NCI-H69 (cell line): ENCODE results near the gene PAN2.
A peak's percentile ranks its signal among the peaks of the same experiment; 100 is the strongest.
"Not testable (repeated sequence)": the region's sequence is repeated elsewhere in the genome, so short reads cannot be mapped to it uniquely, and the experiment has no call there.

ENCODE experiments used
- DNase-seq: peaks from one replicate; lab custom pipeline; 2025; lab: John Stamatoyannopoulos, UW

Gene PAN2

GRCh38 chr12:56308714-56309113 is 25.1 kb downstream of the PAN2 start:
- no peak for DNase-seq

- DNase-seq: no peak
These were observed 26.4 kb downstream of the PAN2 start for GRCh38 chr12:56307221-56307965.

GRCh38 chr12:56304872-56305590 is 28.8 kb downstream of the PAN2 start:
- DNase-seq: no peak

- DNase-seq: no peak
These were observed 29.5 kb downstream of the PAN2 start for GRCh38 chr12:56304276-56304675.

GRCh38 chr12:56300644-56301464 is 32.9 kb downstream of the PAN2 start:
- DNase-seq: no peak

- peak; percentile 100 for DNase-seq
These were observed 33.8 kb downstream of the PAN2 start, which contains the start of gene CS for GRCh38 chr12:56299853-56300643. CS (minus strand) TSS chr12:56300330; CDS start chr12:56300201, 129 bp downstream.

- DNase-seq: peak; percentile 61
These were observed 34.4 kb downstream of the PAN2 start for GRCh38 chr12:56299308-56299852.

GRCh38 chr12:56298828-56299227 is 35.0 kb downstream of the PAN2 start:
- no peak for DNase-seq

- DNase-seq: no peak
These were observed 36.4 kb downstream of the PAN2 start for GRCh38 chr12:56297400-56297799.

- no peak for DNase-seq
These were observed 37.5 kb downstream of the PAN2 start for GRCh38 chr12:56296295-56296694.

- DNase-seq: no peak
These were observed 40.0 kb downstream of the PAN2 start for GRCh38 chr12:56293795-56294194.

- no peak for DNase-seq
These were observed 45.0 kb downstream of the PAN2 start for GRCh38 chr12:56288705-56289387.

- no peak for DNase-seq
These were observed 47.6 kb downstream of the PAN2 start for GRCh38 chr12:56286044-56286830.

GRCh38 chr12:56284263-56284662 is 49.5 kb downstream of the PAN2 start:
- DNase-seq: not testable (repeated sequence)

GRCh38 chr12:56282579-56282978 is 51.2 kb downstream of the PAN2 start:
- DNase-seq: no peak

GRCh38 chr12:56282030-56282429 is 51.8 kb downstream of the PAN2 start:
- no peak for DNase-seq

GRCh38 chr12:56280849-56281248 is 53.0 kb downstream of the PAN2 start:
- no peak for DNase-seq

- DNase-seq: no peak
These were observed 54.9 kb downstream of the PAN2 start for GRCh38 chr12:56278905-56279304.

- no peak for DNase-seq
These were observed 59.5 kb downstream of the PAN2 start for GRCh38 chr12:56274299-56274698.

GRCh38 chr12:56272468-56272867 is 61.3 kb downstream of the PAN2 start:
- DNase-seq: not testable (repeated sequence)
